GM23248 (cell line): ENCODE results near the gene EXOSC2.

Source experiments
- EZH2 ChIP-seq: fragments of 200-600 bp; sonication (generic); IDR thresholded peaks from 2 replicates; pipeline ENCODE4 v1.6.1; 2018; ENCODE audit warnings: antibody characterized with exemption, mild to moderate bottlenecking; ENCODE audit not compliant: insufficient read depth, poor library complexity, severe bottlenecking
- EZH2phosphoT487 ChIP-seq: fragments of 200-600 bp; sonication (generic); IDR thresholded peaks from 2 replicates; pipeline ENCODE4 v1.6.1; 2018; ENCODE audit warnings: antibody characterized with exemption, moderate library complexity, mild to moderate bottlenecking, low read depth; ENCODE audit not compliant: insufficient read depth

DNA sequence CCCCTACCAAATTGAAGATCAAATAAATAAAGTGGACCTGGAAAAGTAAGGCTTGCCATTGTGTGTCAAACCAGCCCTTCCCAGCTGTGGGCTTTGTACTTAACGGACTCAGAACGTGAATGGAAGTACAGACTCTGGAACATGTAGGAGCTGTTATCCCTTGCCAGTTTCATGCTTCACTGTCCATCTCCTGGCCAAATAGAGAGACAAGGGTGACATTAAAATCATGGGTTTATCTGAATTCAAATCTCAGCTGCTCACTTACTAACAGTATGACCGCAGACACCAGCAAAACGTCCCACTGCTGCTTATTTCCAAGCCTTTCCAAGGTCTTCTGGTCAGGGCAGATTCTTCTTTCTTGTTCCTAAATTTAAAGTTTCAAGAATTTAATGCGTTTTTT is 52.2 kb downstream of the EXOSC2 start:
- TF ChIP-seq EZH2 (no peak), EZH2phosphoT487 (no peak)
